Mesodermal cell (in vitro differentiated cells): ENCODE data around the gene ADAP2.
"Not testable (repeated sequence)": the region's sequence is repeated elsewhere in the genome, so short reads cannot be mapped to it uniquely, and the experiment has no call there.

Experiments
- H3K27ac ChIP-seq: 2 replicates; pipeline ENCODE4 v1.7.0; 2013; ENCODE audit warnings: mild to moderate bottlenecking, low read depth, low read length, moderate library complexity; ENCODE audit not compliant: severe bottlenecking
- H3K36me3 ChIP-seq: 2 replicates; pipeline ENCODE4 v1.7.1; 2013; ENCODE audit warnings: mild to moderate bottlenecking, low read length, moderate library complexity; ENCODE audit not compliant: control insufficient read depth, insufficient read depth
- H3K4me1 ChIP-seq: one replicate; pipeline ENCODE4 v1.7.1; 2013; ENCODE audit warnings: mild to moderate bottlenecking, low read length; ENCODE audit not compliant: insufficient read depth, control insufficient read depth, poor library complexity, severe bottlenecking
- H3K4me3 ChIP-seq: 2 replicates; pipeline ENCODE4 v1.7.0; 2013; ENCODE audit warnings: low read length, control low read depth, mild to moderate bottlenecking; ENCODE audit not compliant: insufficient read depth, poor library complexity, severe bottlenecking; ENCODE audit errors: extremely low read depth
- H3K9me3 ChIP-seq: 2 replicates; pipeline ENCODE4 v1.7.1; 2013; ENCODE audit warnings: mild to moderate bottlenecking, low read length, moderate library complexity; ENCODE audit not compliant: control insufficient read depth
- WGBS, 2 experiments: methylation state at CpG; one replicate each; pipeline ENCODE4 v1.1.5; 2013; ENCODE audit warnings: missing lambda C conversion rate in 2 of 2; ENCODE audit not compliant: insufficient coverage in 2 of 2; 5-methylcytosine and 5-hydroxymethylcytosine counted together

ADAP2 gene

GRCh38 chr17:30917050-30917449 is 4.7 kb upstream of the ADAP2 start:
- Histone ChIP-seq H3K36me3 (no peaks in the 10 kb centered on the region), H3K4me3 (no peak overlapping the region), H3K4me1 (peaks cover 2% of the 10 kb centered on the region), H3K27ac (no peak overlapping the region), H3K9me3 (no peaks in the 10 kb centered on the region)

- peaks cover 3% of the 10 kb centered on the region for H3K4me1 ChIP-seq
- H3K36me3 ChIP-seq = no peaks in the 10 kb centered on the region
- no peak overlapping the region for H3K27ac ChIP-seq
- H3K4me3 ChIP-seq = no peak overlapping the region
- 78 to 93% methylated on average over 2 to 3 of the region's 4 CpGs for WGBS, 2 experiments
- H3K9me3 ChIP-seq = no peaks in the 10 kb centered on the region
Observed at GRCh38 chr17:30920282-30920681, 1.5 kb upstream of the ADAP2 start.

- H3K27ac ChIP-seq = no peak overlapping the region
- H3K4me3 ChIP-seq = no peak overlapping the region
- no peaks in the 10 kb centered on the region for H3K9me3 ChIP-seq
- H3K4me1 ChIP-seq = peaks cover 3% of the 10 kb centered on the region
- WGBS, 2 experiments = 91% methylated on average over 5 to 10 of the region's 11 CpGs
- H3K36me3 ChIP-seq = no peaks in the 10 kb centered on the region
Observed at GRCh38 chr17:30920683-30921543, 832 bp upstream of the ADAP2 start.

GRCh38 chr17:30922235-30923030 is 688 bp downstream of the ADAP2 start:
- Histone ChIP-seq H3K27ac (no peak overlapping the region), H3K4me1 (peaks cover 3% of the 10 kb centered on the region), H3K4me3 (peak overlapping the region; percentile 23), H3K9me3 (no peaks in the 10 kb centered on the region), H3K36me3 (no peaks in the 10 kb centered on the region)
- 9 to 10% methylated on average over 18 to 40 of the region's 66 CpGs for WGBS, 2 experiments

- Histone ChIP-seq H3K36me3 (no peaks in the 10 kb centered on the region), H3K4me1 (peaks cover 3% of the 10 kb centered on the region), H3K4me3 (no peak overlapping the region), H3K27ac (no peak overlapping the region), H3K9me3 (no peaks in the 10 kb centered on the region)
- 71 to 91% methylated on average over 1 to 2 of the region's 2 CpGs for WGBS, 2 experiments
Observed at GRCh38 chr17:30924341-30924740, 2.6 kb downstream of the ADAP2 start.

GRCh38 chr17:30926516-30926915 is 4.8 kb downstream of the ADAP2 start:
- Histone ChIP-seq H3K4me1 (peaks cover 3% of the 10 kb centered on the region), H3K36me3 (no peaks in the 10 kb centered on the region), H3K27ac (no peak overlapping the region), H3K9me3 (no peaks in the 10 kb centered on the region), H3K4me3 (no peak overlapping the region)
- WGBS, 2 experiments = 78 to 81% methylated on average over 3 to 5 of the region's 6 CpGs

- Histone ChIP-seq H3K4me1 (no peaks in the 10 kb centered on the region), H3K27ac (no peak overlapping the region), H3K9me3 (no peaks in the 10 kb centered on the region), H3K36me3 (no peaks in the 10 kb centered on the region), H3K4me3 (no peak overlapping the region)
- 92 to 94% methylated on average over 3 to 4 of the region's 5 CpGs for WGBS, 2 experiments
Observed at GRCh38 chr17:30927756-30928155, 6.0 kb downstream of the ADAP2 start.

- Histone ChIP-seq H3K9me3 (no peaks in the 10 kb centered on the region), H3K4me3 (no peak overlapping the region), H3K36me3 (no peaks in the 10 kb centered on the region), H3K27ac (no peak overlapping the region), H3K4me1 (no peaks in the 10 kb centered on the region)
- 100% methylated on average over 1 of the region's 3 CpGs; no CpG with 5 or more reads in 1 of the 2 experiments for WGBS, 2 experiments
Observed at GRCh38 chr17:30928584-30928983, 6.8 kb downstream of the ADAP2 start.

GRCh38 chr17:30929081-30929633 is 7.4 kb downstream of the ADAP2 start:
- H3K4me3 ChIP-seq = no peak overlapping the region
- no peaks in the 10 kb centered on the region for H3K9me3 ChIP-seq
- no peaks in the 10 kb centered on the region for H3K36me3 ChIP-seq
- H3K4me1 ChIP-seq = no peaks in the 10 kb centered on the region
- WGBS, 2 experiments = 79 to 86% methylated on average over 6 to 8 of the region's 8 CpGs
- H3K27ac ChIP-seq = no peak overlapping the region

GRCh38 chr17:30929861-30930260 is 8.1 kb downstream of the ADAP2 start:
- WGBS, 2 experiments = 100% methylated on average over 1 to 2 of the region's 3 CpGs
- not testable (repeated sequence) for H3K27ac ChIP-seq

More at GRCh38 chr17:30929861-30930260, 8.1 kb downstream of the ADAP2 start:
- H3K36me3 ChIP-seq, H3K9me3 ChIP-seq, H3K4me1 ChIP-seq, H3K4me3 ChIP-seq: not testable (repeated sequence)
